GM18519 (cell line): ENCODE measurements around the gene EPB41.
"Not testable (repeated sequence)": the region's sequence is repeated elsewhere in the genome, so short reads cannot be mapped to it uniquely, and the experiment has no call there.

Source experiments
- ATAC-seq: cut with Tn5 transposase; IDR thresholded peaks from one replicate; pipeline ENCODE4 v1.9.1; 2021; ENCODE audit warnings: mild to moderate bottlenecking, moderate library complexity; ENCODE audit not compliant: unreplicated experiment, low FRiP score

The EPB41 gene

DNA sequence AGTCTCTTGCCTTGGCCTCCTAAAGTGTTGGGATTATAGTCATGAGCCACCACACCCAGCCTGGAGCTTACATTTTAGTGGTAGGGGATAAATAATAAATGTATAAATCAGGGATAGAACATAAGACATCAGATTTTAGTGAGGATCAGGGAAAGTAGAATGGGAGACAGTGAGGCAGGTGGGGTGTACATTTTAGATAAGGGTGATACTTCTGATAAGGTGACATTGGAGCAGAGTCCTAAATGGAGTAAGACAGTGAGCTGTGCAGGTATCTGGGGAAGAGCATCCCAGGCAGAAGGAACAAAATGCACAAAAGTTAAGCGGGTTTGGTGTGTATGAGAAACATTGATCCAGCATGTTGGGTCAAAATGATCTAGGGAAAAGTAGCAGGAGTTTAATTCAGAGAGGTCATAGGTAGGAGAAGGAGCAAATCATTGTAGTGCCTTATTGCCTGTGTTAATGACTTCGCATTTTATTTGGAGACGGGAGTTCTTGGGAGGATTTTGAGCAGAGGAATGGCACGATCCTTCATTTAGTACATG, 11.1 kb downstream of the EPB41 start:
- ATAC-seq, result no peak

DNA sequence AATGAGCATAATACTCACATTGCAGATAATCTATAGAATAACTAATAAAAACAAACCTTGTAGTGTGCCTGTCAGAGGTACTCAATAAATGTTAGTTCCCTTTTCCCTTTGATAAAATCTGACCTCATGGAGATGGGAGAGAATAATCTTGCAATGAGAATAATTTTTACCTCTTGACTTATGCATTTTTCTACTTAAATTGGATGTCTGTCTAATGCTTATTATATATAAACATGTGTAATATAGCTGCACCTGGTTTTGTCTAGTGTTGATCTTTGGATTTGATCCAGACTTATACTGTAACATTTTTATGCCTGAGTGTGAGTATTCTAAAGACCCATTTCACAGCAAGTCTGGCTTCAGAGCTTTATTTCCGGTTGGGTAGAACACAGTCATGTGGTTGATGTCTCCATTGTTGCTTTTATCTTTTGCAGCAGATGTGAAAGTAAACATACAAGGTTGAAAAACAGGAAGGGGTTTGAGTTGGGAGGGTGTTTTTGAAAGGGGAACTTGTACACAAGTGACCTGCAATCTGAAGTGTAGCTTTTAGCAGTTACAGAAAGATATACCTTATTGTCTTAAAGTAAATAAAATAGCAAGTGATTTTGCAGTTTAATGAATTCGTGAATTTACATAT, 12.4 kb downstream of the EPB41 start:
- ATAC-seq, result peak; percentile 70

DNA sequence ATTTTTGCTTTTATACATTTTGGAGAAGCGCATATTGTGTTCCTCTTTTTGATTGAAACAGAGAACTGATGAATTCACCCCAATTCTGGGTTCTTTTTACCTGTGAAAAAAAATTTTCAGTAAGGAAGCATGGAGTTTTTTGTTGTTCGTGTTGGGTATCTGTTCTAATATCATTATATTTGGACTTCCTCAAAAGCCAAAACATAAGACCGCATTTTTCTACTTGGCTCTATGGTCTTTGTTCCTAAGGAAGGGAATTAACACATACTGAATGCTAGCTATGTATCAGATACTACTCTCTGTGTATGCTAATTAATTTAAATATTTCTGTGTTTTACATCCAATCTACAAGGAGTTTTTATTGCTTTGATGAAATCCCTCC, 12.9 kb downstream of the EPB41 start:
- no peak for ATAC-seq

DNA sequence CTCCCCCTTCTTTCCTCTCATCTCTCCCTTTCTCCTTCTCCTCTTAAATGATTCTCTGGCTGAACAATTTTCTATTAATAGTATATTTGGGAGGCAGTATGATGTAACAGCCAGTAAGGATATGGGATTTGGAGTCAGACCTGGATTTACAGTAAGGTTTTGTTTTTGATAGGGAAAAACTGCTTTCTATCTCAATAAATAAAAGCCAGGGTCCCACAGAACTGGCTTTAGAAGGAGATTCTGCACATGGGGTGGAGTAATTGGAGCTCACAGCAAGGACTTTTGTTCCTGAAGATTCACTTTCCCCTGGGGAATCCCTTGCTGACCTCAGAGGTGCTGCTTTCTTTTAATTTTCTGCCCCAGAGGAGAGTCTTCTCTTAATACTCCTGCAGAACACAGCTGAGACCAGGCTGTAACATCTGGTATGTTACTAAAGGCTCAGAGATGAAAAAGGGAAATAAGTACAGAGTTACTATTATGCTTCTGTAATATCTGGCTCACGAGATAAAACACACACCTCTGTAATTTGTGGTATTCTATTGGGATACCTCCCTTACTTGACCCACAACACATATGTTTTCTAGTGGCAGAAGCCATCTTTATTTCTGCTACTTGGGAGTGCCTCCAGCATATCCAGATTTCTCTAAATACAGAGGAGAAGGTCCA, 13.4 kb downstream of the EPB41 start:
- ATAC-seq, result no peak

DNA sequence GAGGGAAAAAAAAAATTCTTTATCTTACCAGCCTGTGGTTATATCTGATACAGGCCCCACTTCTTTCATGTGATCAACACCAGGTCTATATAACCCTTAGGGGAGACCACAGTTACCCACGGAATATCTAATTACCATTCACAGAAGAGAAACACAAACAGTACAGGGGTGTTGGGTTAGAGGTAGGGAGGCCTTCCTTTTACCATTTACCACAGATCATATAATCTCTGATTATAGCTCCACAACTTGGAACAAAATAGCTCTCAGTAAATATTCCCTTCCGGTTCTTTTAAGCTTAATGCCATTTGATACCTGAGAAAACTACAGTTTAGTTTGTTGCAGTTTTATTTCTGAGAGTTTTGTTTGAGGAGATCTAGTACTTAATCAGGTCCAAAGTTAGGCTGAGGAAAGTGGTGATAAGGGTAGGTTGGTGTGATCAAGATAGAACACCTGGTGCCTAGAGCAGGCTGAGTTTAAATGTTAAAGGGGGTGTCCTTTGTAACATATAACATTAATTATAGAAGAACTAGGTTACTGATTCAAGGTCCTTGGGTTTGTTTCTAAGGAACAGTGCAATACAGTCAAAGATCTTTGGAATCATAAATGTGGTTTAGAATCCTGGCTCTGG, 14.1 kb downstream of the EPB41 start:
- ATAC-seq, result no peak

DNA sequence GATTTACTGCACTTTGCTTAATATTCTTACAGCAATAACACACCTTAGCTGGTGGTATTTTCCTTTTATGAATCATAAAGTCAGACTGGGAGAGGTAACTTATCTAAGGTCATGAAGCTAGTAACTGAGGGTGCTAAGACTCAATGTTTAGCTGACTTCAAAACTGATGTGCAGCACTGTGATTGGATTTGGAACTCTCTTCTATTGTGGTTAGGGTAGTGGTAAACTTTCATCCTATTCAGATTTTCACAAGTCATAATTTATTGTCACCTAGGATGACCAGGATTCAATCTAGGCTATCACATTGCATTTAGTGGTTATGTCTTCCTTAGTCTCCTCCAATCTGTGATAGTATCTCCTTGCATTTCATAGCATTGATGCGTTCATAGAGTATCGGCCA, 18.9 kb downstream of the EPB41 start:
- no peak for ATAC-seq

DNA sequence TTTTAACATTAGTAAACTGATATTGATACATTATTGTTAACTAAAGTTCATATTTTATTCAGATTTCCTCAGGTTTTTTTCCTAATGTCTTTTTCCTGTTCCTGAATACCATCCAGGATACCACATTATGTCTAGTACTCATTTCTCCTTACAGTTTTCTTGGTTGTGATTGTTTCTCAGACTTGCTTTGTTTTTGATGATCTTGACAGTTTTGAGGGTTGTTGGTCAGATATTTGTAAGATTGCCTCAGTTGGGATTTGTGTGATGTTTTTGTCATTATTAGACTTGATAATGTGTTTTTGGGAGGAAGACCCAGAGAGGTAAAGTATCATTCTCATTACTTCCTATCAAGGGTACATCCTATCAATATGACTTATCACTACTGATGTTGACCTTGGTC, 19.5 kb downstream of the EPB41 start:
- no peak for ATAC-seq

DNA sequence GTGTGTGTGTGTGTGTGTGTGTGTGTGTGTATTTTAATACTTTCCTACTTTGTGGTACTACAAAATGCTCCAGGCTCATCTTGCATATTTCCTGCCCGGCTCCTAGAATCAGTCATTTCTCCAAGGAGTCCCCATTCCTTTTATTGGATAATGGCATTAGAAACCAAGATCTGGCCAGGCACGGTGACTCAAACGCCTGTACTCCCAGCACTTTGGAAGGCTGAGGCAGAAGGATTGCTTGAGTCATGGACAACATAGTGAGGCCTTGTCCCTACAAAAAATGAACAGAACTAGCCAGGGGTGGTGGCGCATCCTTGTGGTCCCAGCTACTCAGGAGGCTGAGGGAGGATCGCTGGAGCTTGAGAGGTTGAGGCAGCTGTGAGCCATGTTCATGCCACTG, 20.3 kb downstream of the EPB41 start:
- no peak for ATAC-seq

DNA sequence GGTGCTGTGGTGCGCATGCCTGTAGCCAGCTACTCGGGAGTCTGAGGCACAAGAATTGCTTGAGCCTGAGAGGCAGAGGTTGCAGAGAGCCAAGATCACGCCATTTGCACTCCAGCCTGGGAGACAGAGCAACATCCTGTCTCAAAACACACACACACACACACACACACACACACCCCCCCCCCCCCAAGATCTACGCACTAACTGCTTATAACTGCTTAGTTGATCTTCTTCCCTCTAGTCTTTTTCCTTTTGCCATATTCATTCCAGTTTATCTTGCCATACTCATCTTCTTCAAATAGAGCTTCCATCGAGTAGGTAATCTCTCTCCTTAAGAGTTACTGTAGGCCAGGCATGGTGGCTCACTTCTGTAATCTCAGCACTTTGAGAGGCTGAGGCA, 20.9 kb downstream of the EPB41 start:
- ATAC-seq, result no peak

DNA sequence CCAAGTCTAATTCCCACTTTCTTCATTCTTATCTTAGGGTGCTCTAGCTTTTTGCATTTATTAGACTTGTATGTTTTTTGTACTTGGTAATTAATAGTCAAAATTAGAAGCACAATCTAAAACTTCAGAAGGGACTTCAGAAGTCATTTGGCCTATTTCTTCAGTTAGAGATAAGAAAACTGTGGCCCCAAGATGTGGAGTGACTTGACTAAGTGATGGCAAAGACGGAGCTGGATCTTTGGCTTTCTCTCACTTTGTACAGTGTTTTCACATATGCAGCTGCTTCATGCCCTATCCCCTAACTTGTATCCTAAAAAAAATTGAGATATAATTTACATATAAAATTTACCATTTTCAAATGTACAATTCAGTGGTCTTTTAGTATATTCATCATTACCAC, 21.7 kb downstream of the EPB41 start:
- ATAC-seq, result no peak

DNA sequence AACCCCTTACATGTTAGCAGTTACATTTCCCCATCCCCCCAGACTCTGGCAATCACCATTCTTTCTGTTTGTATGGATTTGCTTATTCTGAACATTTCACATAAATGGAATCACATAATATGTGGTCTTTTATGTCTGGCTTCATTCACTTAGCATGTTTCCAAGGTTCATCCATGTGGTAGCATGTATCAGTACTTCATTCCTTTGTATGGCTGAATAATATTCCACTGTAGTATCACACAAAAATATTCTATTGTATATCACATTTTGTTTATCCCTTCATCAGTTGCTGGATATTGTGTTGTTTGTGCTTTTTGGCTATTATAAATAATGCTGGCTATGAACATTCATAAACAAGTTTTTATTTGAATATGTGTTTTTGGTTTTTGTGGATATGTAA, 22.2 kb downstream of the EPB41 start:
- ATAC-seq, result no peak

DNA sequence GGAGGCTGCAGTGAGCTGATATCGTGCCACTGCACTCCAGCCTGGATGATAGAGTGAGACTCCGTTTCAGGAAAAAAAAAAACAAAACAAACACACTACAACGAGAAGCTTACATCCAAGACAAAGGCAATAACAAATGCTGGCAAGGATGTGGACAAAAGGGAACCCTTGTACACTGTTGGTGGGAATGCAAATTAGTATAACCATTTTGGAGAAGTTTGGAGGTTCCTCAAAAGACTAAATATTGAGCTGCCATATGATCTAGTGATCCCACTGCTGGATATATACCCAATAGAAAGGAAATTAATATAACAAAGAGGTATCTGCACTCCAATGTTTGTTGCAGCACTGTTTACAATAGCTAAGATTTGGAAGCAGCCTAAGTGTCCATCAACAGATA, 29.2 kb downstream of the EPB41 start:
- not testable (repeated sequence) for ATAC-seq

DNA sequence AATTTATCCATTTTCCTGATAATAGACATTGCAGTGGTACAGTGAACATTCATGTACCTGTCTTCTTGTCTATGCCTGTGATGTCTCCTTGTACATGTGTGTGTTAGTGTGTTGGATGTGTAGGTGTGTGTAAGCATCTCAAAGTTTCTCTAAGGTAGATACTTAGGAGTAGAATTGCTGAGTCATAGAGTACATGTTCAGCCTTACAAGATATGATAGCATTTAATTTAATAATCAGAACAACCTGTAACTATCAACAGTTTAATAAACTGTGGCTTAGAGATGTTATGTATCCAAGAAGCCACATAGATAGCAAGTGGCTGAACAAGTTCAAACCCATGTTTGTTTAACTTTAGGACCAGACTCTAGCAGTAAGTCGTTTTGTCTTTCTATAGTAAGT, 35.6 kb downstream of the EPB41 start:
- ATAC-seq, result no peak

DNA sequence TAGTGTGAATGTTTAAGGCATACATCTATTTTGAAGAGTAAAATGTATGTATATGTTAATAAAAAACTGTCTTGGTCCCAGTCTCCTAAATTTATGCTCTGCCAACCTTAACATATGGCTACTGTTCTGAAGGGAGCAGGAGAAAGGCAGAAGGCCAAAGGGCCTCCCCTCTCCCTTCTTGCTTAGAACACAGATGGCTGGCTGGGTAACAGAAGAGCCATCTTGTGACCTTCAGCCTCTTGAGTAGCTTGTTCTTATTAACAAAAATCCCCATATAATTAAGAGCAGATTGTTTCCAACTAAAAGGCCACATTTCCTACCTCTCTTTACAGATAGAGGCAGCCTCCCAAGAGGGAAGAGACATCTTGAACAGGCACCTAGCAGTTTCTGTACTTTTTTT, 36.1 kb downstream of the EPB41 start:
- no peak for ATAC-seq

DNA sequence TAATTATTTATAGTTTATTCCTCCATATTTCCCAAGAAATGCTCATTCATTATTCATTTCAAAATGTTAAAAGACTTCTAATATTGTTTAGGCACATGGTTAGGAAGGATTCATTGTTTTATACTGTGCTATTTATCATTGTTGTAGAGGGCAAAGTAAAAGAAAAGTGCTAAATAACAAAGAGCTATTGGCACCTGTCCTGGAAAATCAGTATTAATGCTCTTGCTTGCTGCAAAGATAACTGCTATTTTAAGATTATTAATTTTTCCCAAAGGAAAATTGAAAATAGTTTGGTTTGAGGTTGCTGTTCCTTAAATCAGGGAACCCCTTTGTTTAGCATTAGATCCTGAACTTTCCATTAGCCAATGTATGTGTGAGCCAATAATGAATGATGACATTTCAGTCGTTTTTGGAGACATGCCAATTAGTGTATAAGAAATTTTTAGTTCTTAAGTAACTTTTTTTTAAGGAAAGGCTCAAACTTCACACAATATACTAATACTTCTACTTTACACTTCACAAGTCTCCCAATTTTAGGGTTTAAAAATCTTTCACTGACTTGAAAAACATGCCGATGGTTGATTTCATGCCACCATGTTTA, 39.9 kb downstream of the EPB41 start:
- no peak for ATAC-seq

DNA sequence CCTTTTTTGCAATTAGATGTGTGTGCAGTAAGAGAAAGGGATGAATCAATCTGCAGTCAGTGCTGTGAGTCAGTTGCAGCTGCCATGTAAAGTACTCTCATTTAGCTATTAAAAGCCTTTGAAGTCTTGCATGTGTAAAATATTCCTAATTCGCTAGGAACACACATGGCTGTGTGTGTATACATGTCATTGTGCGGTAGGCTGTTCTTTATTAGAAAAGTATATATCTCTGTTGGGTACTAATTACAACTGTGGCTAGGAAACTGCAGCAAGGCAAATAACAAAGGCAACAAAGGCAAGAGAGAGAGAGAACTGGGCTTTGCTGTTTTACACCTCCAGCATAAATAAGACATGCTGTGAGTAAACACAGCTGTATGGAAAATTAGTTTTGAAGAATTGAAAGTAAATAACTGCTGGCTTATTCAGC, 41.7 kb downstream of the EPB41 start:
- ATAC-seq, result no peak

DNA sequence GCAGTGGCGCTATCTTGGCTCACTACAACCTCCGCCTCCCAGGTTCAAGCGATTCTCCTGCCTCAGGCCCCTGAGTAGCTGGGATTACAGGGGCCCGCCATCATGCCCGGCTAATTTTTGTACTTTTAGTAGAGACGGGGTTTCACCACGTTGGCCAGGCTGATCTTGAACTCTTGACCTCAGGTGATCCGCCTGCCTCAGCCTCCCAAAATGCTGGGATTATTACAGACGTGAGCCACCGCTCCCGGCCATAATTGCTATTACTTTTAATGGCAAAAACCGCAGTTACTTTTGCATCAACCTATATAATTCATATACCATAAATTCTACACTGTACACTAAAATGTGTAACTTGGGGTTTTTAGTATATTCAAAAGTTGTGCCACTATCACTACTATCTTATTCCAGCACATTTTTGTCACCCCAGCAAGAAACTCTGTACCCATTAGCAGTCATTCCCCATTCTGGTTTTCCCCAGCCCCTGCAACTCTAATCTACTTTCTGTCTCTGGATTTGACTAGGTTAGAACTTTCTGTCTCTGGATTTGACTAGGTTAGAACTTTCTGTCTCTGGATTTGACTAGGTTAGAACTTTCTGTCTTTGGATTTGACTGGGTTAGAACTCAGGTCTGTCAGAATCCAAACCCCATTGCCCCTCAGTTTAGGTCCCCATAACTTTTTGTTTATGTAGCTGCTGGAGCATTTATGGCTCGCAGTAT, 47.9 kb downstream of the EPB41 start:
- ATAC-seq, result not testable (repeated sequence)

DNA sequence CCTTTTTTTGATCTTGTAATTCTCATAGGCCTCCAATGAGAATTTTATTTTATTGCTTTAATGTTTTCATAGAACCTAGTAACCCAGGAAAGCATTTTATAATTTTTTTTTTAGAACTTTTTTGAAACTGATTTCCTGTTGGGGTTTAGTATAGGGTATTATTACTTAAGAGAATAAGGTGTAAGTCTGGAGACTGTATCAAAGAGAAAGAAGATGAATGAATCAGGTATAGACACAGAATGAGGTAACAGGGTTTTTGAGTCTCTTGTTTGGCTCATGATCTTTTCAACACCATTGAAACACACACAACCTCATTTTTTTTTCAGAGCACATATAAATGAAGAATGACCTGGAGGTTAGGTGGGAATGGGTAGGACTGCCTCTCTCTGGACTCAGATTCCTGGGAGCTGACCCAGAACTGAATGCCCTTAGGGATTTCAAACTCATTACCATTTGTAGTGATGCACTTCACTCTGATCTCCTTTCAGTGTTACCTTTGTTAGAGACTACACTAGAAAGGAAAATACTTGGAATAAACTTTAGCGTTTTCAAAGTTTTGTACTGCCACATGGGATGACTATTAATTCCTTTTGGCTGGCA, 51.0 kb downstream of the EPB41 start:
- ATAC-seq, result no peak

DNA sequence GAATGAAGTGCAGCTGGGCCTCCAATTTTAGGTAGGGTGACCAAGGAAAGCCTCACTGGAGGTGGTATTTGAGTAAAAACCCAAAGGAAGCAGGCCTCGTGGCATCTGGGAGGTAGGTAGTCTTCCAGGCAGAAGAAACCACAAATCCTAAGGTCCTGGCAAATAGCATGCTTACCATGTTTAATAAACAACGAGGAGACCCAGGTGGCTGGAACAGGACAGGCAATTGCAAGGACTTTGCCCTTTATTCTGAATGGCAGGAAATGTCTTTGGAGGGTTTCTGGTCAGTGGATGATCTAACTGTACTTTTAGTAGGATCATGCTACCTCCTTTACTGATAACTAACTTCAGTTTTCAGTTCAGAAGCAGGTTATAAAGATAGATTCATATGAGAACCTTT, 52.2 kb downstream of the EPB41 start:
- no peak for ATAC-seq

DNA sequence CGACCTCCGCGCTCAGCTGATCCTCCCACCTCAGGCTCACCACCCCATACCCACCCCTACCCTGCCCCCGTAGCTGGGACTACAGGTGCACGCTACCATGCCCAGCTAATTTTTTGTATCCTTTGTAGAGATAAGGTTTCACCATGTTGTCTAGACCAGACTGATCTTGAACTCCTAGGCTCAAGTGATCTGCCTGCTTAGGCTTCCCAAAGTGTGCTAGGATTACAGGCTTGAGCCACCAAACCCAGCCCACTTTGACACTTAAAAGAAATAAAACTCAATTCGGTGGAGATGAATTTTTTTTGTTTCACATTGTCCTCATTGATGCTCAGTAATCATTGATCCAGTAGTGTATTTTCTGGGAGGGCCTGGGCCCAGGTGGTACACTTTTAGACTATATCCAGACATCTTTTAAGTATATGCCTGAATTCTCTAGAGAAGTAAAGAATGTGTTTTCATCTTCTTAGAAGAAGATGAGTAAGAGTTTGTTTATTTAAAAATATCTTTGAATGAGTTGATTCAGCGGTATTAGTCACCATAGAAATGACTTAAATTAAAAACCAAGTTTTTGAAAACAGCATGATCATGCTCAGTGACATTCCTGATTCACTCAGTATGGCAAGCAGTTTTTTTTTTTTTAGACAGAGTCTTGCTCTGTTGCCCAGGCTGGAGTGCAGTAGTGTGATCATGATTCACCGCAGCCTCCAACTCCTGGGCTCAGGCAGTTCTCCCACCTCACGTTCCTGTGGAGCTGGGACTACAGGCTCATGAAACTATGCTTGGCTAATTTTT, 57.8 kb downstream of the EPB41 start:
- no peak for ATAC-seq
